NCI-H2107 (cell line): Measurements from ENCODE around the gene MED29.
A peak's percentile ranks its signal among the peaks of the same experiment; 100 is the strongest.

Source experiments
- DNase-seq: peaks from one replicate; lab custom pipeline; 2025; lab: John Stamatoyannopoulos, UW

The MED29 gene

GRCh38 chr19:39398297-39398864 is 7.2 kb downstream of the MED29 start:
- DNase-seq = no peak

- no peak for DNase-seq
Measured at GRCh38 chr19:39399668-39400050, 8.5 kb downstream of the MED29 start.

DNA sequence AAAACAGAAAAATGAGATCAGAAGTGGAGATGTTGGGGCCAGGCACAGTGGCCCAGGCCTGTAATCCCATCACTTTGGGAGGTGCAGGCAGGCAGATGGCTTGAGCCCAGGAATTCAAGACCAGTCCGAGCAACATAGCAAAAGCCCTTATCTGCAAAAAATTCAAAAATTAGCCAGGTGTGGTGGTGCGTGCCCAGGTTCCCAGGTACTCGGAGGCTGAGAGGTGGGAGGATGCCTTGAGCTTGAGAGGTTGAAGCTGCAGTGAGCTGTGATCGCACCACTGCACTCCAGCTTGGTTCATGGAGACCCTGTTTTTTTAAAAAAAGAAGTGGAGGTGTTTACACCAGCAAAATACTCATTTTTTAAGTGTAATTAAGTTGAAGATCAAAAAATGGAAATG is 8.9 kb downstream of the MED29 start:
- DNase-seq = no peak

GRCh38 chr19:39401070-39401548 is 9.9 kb downstream of the MED29 start:
- DNase-seq = no peak

DNA sequence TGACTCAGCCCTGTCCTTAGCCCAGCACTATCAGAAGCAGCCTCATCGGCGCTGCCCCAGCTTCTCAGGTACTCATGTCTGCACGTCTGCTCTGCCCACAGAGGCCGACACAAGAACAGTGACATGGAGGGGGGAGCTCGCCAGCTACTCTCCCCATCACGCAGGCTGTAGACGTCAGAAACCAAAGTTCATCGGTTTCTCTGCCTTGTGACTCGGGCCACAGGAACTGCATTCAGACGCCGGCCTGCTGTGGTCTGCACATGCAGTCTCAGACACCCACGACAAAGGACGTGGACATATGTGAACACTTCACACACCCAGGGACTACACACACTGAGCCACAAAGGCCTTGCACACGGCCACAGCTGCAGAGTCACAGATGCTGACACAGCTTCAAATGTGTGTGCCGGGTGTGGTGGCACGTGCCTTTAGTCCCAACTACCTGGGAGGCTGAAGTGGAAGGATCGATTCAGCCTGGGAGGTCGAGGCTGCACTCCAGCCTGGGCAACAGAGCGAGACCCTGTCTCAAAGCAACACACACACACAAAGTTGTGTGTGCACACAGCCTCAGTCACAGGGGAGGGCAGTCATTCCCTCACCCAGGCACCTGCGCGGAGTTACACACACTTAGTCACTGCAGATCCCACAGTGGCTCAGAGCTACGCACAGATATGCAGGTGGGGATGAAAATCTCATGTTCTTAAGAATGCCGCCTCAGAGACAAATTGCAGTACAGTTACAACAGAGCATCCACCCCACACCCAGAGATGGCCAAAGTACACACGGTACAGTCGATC is 10.6 kb downstream of the MED29 start:
- DNase-seq = no peak

- DNase-seq = peak; percentile 20
Measured at GRCh38 chr19:39402346-39403300, 11.4 kb downstream of the MED29 start.

DNA sequence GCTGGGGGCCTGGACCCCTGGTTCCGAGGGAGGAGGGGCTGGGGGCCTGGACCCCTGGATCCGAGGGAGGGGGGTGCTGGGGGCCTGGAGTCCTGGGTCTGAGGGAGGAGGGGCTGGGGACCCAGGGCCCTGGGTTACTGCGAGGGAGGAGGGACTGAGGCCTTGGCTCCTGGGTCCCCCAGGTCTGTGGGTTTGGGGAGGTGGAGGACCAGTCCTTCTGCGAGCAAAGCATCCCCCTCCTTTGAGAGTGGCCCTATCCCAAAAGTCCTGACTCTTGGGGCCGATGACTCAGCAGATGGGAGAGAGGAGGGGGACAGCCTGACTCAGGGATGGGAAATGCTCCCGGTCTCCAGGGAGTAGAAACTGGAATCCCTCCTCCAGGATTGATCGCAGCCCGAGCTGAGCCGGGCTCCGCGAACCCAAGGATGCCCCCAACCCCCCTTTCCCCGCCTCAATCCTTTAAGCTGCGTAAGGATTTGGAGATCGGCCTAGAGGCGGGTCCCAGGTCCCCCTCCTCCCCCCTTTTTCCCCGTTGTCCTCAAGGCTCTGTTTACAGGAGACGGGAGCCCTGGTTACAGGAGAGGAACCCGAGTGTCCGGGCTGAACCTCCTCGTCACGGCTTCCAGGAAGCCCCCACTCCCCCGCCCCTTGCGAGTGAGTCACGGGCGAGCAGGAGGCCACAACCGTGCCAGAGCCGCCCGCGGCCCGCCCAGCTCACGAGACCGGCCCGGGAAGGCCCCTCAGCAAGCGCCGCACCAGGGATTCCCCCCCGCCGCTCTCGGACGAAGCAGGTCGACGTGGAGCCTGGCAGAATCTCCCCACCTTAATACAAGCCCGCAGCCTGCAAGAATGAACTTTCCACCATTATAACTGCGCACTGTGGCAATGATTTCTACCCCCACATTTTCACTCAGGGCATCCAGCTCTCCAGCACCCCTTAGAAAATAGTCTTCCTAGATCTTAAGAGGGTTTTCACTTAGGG is 12.4 kb downstream of the MED29 start:
- peak; percentile 18 for DNase-seq

- no peak for DNase-seq
Measured at GRCh38 chr19:39405261-39405957, 14.2 kb downstream of the MED29 start.

DNA sequence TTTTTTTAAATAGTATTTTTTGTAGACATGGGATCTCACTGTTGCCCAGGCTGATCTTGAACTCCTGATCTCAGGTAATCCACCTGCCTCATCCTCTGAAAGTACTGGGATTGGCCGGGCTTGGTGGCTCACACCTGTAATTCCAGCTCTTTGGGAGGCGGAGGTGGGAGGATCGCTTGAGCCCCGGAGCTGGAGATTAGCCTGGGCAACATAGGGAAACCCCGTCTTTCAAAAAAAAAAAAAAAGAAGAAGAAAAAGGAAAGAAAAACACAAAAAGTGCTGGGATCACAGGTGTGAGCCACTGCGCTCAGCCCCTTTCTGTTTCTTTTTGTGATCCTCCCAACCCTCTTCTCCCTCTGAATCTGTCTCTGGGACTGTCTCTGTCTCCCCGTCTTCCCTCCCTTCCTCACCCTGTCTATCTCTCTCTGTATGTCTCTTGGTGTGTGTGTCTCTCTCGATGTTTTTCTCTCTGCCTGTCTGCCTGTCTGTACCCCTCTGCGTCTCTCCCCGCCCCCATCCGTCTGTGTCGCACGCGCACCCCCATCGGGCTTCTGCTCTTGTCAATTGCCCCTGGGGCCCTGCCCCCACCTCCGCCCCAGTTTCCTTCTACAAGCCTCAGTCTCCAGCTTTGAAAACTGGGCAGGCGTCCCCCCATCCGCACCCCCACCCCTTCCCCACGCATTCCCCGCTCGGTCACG is 14.9 kb downstream of the MED29 start:
- DNase-seq = no peak

DNA sequence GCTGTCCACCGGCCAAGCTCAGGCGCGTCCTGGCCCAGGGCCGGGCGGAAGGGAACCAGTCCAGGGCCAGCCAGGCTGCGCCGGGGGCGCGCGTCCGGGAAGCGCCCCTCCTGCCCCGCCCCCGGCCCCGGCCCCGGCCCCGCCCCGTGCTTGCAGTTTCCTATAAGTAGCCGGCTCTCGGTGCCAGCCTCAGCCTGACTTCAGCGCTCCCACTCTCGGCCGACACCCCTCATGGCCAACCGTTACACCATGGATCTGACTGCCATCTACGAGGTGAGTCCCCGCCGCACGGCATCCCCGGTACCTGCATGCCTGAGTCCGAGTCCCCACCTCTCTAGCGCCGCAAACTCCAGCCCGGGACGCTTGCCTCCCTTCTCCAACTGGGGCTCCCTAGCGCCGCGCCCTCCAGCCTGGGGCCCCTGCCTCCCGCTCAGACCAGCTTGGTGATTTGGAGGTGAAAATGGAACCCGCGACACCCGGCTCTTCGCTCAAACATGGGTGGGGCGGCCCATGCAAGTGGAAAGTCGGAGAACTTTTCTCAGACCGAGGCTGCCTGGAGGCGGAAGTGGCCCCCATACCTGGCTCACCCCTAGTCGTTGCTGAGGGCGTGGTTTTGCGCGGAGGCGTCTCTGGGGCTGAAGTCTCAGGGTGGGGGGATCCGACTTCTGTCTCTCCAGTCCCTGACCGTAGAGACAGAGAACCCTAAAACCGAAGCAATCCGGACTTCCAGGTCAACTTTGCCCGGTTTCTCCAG is 15.7 kb downstream of the MED29 start, which contains the start of gene ZFP36:
Gene ZFP36, plus strand, starts transcription at position 192 of the 754 bp plus-strand sequence. Its CDS starts 58 bp downstream, at position 250.
- no peak for DNase-seq

GRCh38 chr19:39407410-39407659 is 16.2 kb downstream of the MED29 start:
- no peak for DNase-seq

DNA sequence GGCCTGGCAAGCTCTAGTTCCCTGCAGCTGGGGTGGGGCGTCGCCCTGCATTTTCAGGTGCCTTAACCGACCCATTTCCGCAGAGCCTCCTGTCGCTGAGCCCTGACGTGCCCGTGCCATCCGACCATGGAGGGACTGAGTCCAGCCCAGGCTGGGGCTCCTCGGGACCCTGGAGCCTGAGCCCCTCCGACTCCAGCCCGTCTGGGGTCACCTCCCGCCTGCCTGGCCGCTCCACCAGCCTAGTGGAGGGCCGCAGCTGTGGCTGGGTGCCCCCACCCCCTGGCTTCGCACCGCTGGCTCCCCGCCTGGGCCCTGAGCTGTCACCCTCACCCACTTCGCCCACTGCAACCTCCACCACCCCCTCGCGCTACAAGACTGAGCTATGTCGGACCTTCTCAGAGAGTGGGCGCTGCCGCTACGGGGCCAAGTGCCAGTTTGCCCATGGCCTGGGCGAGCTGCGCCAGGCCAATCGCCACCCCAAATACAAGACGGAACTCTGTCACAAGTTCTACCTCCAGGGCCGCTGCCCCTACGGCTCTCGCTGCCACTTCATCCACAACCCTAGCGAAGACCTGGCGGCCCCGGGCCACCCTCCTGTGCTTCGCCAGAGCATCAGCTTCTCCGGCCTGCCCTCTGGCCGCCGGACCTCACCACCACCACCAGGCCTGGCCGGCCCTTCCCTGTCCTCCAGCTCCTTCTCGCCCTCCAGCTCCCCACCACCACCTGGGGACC is 16.6 kb downstream of the MED29 start:
- DNase-seq = no peak

- no peak for DNase-seq
Measured at GRCh38 chr19:39408392-39409207, 17.4 kb downstream of the MED29 start.

GRCh38 chr19:39409208-39410016 is 18.2 kb downstream of the MED29 start:
- DNase-seq = peak; percentile 81

GRCh38 chr19:39410017-39410830 is 19.0 kb downstream of the MED29 start:
- no peak for DNase-seq

GRCh38 chr19:39410831-39411080 is 19.6 kb downstream of the MED29 start:
- no peak for DNase-seq
